Neuronal stem cell (in vitro differentiated cells): ENCODE data around the gene HLA-DRB1. TPM values are rescaled to one million over a fixed set of nuclear protein-coding genes. Genes with fewer than 3 reads are reported as not detected.

Source experiments
- DNase-seq: peaks from one replicate; pipeline ENCODE4 v3.0.0-alpha.2; 2013; ENCODE audit warnings: low spot score
- H2AFZ ChIP-seq: one replicate; pipeline ENCODE4 v1.6.1; 2013; ENCODE audit warnings: mild to moderate bottlenecking, low read length, inconsistent platforms
- H2AK5ac ChIP-seq: 2 replicates; pipeline ENCODE4 v1.6.1; 2013; ENCODE audit warnings: low read depth, mild to moderate bottlenecking, inconsistent platforms, low read length, moderate library complexity, mixed read lengths
- H2BK120ac ChIP-seq: 2 replicates; pipeline ENCODE4 v1.6.1; 2013; ENCODE audit warnings: low read depth, mild to moderate bottlenecking, inconsistent platforms, low read length, moderate library complexity, mixed read lengths
- H2BK12ac ChIP-seq: one replicate; pipeline ENCODE4 v1.6.1; 2013; ENCODE audit warnings: low read length, inconsistent platforms
- H2BK15ac ChIP-seq: 2 replicates; pipeline ENCODE4 v1.6.1; 2013; ENCODE audit warnings: mild to moderate bottlenecking, low read length, inconsistent platforms, mixed read lengths
- H2BK5ac ChIP-seq: one replicate; pipeline ENCODE4 v1.6.1; 2013; ENCODE audit warnings: inconsistent platforms, mild to moderate bottlenecking, low read length, moderate library complexity
- H3K14ac ChIP-seq: one replicate; pipeline ENCODE4 v1.6.1; 2013; ENCODE audit warnings: low read length, inconsistent platforms
- H3K18ac ChIP-seq: 2 replicates; pipeline ENCODE4 v1.6.1; 2013; ENCODE audit warnings: low read length, inconsistent platforms
- H3K23ac ChIP-seq: 2 replicates; pipeline ENCODE4 v1.6.1; 2013; ENCODE audit warnings: low read depth, mild to moderate bottlenecking, mixed read lengths, low read length, inconsistent platforms; ENCODE audit not compliant: poor library complexity
- H3K27ac ChIP-seq: replicated peaks from 3 replicates; pipeline ENCODE4 v1.5.1; 2013; ENCODE audit warnings: low read length, inconsistent platforms
- H3K27me3 ChIP-seq, 3 experiments: 2 replicates each; pipeline ENCODE4 v1.6.1; 2013; ENCODE audit warnings: low read length in 3 of 3, mild to moderate bottlenecking in 2 of 3, inconsistent platforms in 1 of 3, low read depth in 1 of 3, mixed read lengths in 1 of 3, moderate library complexity in 1 of 3; ENCODE audit not compliant: control insufficient read depth in 3 of 3, insufficient read depth in 3 of 3
- H3K36me3 ChIP-seq, 2 donors: replicated peaks in 1 of 2; 2 replicates each; pipeline ENCODE4 v1.6.1; 2013; ENCODE audit warnings: low read length in 2 of 2; ENCODE audit not compliant: control insufficient read depth in 2 of 2, insufficient read depth in 2 of 2
- H3K4ac ChIP-seq: 2 replicates; pipeline ENCODE4 v1.6.1; 2013; ENCODE audit warnings: inconsistent platforms, mild to moderate bottlenecking, low read length, moderate library complexity
- H3K4me1 ChIP-seq, 2 donors: 1 replicate in 1 of 2; 2 replicates in 1 of 2; pipeline ENCODE4 v1.6.1; 2013; ENCODE audit warnings: low read length in 2 of 2, low read depth in 1 of 2; ENCODE audit not compliant: control insufficient read depth in 2 of 2, insufficient read depth in 1 of 2
- H3K4me2 ChIP-seq: one replicate; pipeline ENCODE4 v1.6.1; 2013; ENCODE audit warnings: mild to moderate bottlenecking, low read length, inconsistent platforms; ENCODE audit not compliant: insufficient read depth, poor library complexity, severe bottlenecking
- H3K4me3 ChIP-seq, 2 donors: 2 replicates each; pipeline ENCODE4 v1.5.1; 2013; ENCODE audit warnings: low read length in 2 of 2, mild to moderate bottlenecking in 2 of 2, inconsistent platforms in 1 of 2, moderate library complexity in 1 of 2
- H3K79me1 ChIP-seq: one replicate; pipeline ENCODE4 v1.6.1; 2013; ENCODE audit warnings: low read depth, mild to moderate bottlenecking, inconsistent platforms, low read length, moderate library complexity
- H3K9ac ChIP-seq: one replicate; pipeline ENCODE4 v1.6.1; 2013; ENCODE audit warnings: mild to moderate bottlenecking, low read depth, low read length, inconsistent platforms; ENCODE audit not compliant: poor library complexity
- H3K9me3 ChIP-seq, 2 donors: replicated peaks in 1 of 2; 2 replicates each; pipeline versions ENCODE3 to v1.6.1; 2013; ENCODE audit warnings: low read length in 2 of 2, mild to moderate bottlenecking in 2 of 2, inconsistent platforms in 1 of 2, low read depth in 1 of 2, mixed read lengths in 1 of 2, moderate library complexity in 1 of 2; ENCODE audit not compliant: control insufficient read depth in 2 of 2, insufficient read depth in 1 of 2
- H4K8ac ChIP-seq: one replicate; pipeline ENCODE4 v1.6.1; 2013; ENCODE audit warnings: low read depth, mild to moderate bottlenecking, inconsistent platforms, low read length, moderate library complexity
- H4K91ac ChIP-seq: one replicate; pipeline ENCODE4 v1.6.1; 2013; ENCODE audit warnings: low read length, low read depth, mild to moderate bottlenecking, inconsistent platforms; ENCODE audit not compliant: poor library complexity
- WGBS, 2 donors: extraction: QIAGEN DNeasy Blood & Tissue Kit; methylation state at CpG; one replicate each; pipeline ENCODE4 v1.1.7; 2013; ENCODE audit warnings: missing lambda C conversion rate in 2 of 2, mixed read lengths in 1 of 2; ENCODE audit not compliant: insufficient read length in 2 of 2, insufficient replicate concordance in 1 of 2; ENCODE audit errors: extremely low coverage in 2 of 2; 5-methylcytosine and 5-hydroxymethylcytosine counted together
- polyA plus RNA-seq, 2 experiments: library from polyadenylated mRNA; stranded (reverse); fragments of 200-250 nt; gene quantifications; one replicate each; pipeline ENCODE4 v1.2.3, GENCODE V29; 2013

The HLA-DRB1 gene
- polyA plus RNA-seq (2013, experiment 1 of 2), result 2.2 TPM
- polyA plus RNA-seq (2013, experiment 2 of 2), result 1.8 TPM

DNA sequence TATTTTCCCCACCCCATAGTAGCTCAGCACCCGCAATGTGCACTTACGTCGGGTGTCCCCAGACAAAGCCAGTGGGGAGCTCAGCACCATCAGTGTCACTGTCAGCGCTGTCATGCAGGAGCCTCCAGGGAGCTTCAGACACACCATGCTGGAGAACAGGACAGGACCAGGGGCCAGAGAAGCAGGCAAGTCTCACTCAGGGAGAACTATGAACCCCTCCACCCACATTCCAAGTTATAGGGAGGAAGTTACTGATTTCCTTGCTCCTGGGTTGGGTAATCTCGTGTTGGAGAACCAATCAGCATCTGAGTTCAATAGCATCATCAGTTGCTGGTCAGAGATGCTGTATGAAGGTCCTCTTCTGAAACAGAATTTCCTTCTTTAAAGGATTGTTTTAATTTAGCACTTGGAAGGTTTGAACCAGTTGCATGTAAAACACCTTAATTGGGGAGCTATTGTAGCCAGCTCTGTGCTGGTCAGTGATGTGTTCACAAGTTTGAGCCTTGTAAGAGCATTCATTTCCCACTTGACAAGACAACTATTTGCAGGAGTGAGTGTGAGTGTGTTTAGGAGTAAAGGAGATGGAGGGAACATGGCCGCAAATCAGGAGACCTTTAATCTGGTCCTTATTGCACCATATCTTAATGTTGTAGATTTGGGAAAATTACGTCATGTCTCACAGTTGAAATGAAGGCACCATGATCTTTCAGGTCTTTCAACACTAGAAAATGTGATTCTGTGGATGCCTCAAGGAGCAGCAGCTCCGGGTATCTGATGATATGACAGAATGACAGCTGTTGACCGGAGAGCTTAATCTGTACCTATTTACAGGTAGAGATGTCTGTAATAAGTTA, at the start of gene HLA-DRB1:
HLA-DRB1 (minus strand) TSS at position 253 of the 854 bp plus-strand sequence; CDS start at position 147, 106 bp downstream.
- Histone ChIP-seq H3K14ac (no peak within 1 kb of the TSS), H2BK15ac (no peak within 1 kb of the TSS), H3K79me1 (no peaks in the 10 kb centered on the region), H2AFZ (no peak within 1 kb of the TSS), H3K18ac (no peak within 1 kb of the TSS), H4K91ac (no peak within 1 kb of the TSS), H3K9me3 (no peaks in the 10 kb centered on the region), H3K4me2 (no peak within 1 kb of the TSS), H2BK5ac (no peak within 1 kb of the TSS), H4K8ac (no peak within 1 kb of the TSS), H3K4me1 (no peaks in the 10 kb centered on the region), H3K23ac (no peak within 1 kb of the TSS), H3K4ac (no peak within 1 kb of the TSS), H2AK5ac (no peak within 1 kb of the TSS), H3K9ac (no peak within 1 kb of the TSS), H3K27me3 (peaks cover 0 to 18% (median 0%) of the 10 kb centered on the region in 3 experiments), H3K4me3 (no peak within 1 kb of the TSS), H2BK12ac (no peak within 1 kb of the TSS), H3K27ac (no peak within 1 kb of the TSS), H2BK120ac (no peak within 1 kb of the TSS), H3K36me3 (no peaks in the 10 kb centered on the region)
- no peak for DNase-seq
- no CpG with 5 or more reads among the region's 9 CpGs for WGBS, 2 donors

DNA sequence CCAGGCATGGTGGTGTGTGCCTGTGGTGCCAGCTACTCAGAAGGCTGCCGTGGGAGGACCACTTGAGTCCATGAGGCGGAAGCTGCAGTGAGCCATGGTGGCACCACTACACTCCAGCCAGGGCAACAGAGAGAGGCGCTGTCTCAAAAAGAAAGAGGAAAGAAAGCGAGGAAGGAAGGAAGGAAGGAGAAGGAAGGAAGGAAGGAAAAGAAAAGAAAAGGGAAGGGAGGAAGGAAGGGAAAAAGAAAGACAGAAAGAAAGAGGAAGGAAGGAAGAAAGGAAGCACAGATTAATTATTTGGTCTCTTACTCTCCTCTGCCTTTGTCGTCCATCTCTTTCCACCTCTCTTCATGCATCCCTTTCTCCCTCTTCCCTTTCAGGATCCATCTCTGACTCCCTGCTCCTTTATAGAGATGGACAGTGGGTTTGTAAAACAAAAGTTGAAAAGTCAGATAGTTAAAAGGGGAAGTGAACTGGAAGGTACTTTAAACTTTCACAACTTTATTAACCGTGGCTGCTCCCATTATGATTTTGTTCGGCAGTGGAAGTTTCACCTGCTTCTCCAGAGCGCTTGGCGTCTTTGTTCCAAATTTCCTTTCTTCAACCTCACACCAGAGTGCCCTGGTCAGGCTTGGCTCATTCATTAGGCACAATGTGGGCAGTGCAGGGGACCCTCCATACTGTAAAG, 49.0 kb upstream of the HLA-DRB1 start:
- Histone ChIP-seq H3K23ac (no peak overlapping the region), H3K4ac (no peak overlapping the region), H3K36me3 (no peaks in the 10 kb centered on the region), H3K14ac (no peak overlapping the region), H2BK120ac (no peak overlapping the region), H4K8ac (no peak overlapping the region), H3K9me3 (no peaks in the 10 kb centered on the region), H2BK12ac (no peak overlapping the region), H3K4me2 (no peak overlapping the region), H4K91ac (no peak overlapping the region), H2AFZ (no peak overlapping the region), H3K4me1 (no peaks in the 10 kb centered on the region), H3K27me3 (no peaks in the 10 kb centered on the region), H2AK5ac (no peak overlapping the region), H3K79me1 (no peaks in the 10 kb centered on the region), H3K27ac (no peak overlapping the region), H2BK5ac (no peak overlapping the region), H2BK15ac (no peak overlapping the region), H3K4me3 (no peak overlapping the region), H3K18ac (no peak overlapping the region), H3K9ac (no peak overlapping the region)
- WGBS, 2 donors, result no CpG with 5 or more reads among the region's 9 CpGs
- no peak for DNase-seq

DNA sequence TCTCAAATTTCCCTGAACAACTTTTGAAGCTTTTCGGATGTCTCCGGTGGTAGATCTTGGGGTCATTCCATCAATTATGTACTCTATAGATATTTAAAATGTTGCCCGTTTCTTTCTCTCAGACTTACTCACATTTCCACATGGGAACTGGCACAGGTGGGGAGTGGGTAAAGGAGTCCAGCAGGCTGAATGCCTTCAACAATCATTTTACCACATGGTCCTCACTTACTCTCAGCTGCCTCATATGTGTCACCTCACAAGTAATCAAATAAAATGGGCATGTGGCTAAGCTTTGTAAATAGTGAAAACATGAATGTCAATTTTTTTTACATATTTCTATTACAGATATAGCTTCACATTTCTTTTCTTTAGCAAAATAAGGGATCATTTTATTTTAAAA, 48.2 kb upstream of the HLA-DRB1 start:
- no peak for DNase-seq
- Histone ChIP-seq H4K8ac (no peak overlapping the region), H3K4me3 (no peak overlapping the region), H3K36me3 (no peaks in the 10 kb centered on the region), H3K4me1 (no peaks in the 10 kb centered on the region), H2AFZ (no peak overlapping the region), H2BK15ac (no peak overlapping the region), H2AK5ac (no peak overlapping the region), H3K14ac (no peak overlapping the region), H3K18ac (no peak overlapping the region), H3K9me3 (no peaks in the 10 kb centered on the region), H3K9ac (no peak overlapping the region), H4K91ac (no peak overlapping the region), H2BK12ac (no peak overlapping the region), H3K23ac (no peak overlapping the region), H2BK5ac (no peak overlapping the region), H2BK120ac (no peak overlapping the region), H3K79me1 (no peaks in the 10 kb centered on the region), H3K27ac (no peak overlapping the region), H3K27me3 (no peaks in the 10 kb centered on the region), H3K4me2 (no peak overlapping the region), H3K4ac (no peak overlapping the region)
- no CpG with 5 or more reads among the region's 3 CpGs for WGBS, 2 donors

DNA sequence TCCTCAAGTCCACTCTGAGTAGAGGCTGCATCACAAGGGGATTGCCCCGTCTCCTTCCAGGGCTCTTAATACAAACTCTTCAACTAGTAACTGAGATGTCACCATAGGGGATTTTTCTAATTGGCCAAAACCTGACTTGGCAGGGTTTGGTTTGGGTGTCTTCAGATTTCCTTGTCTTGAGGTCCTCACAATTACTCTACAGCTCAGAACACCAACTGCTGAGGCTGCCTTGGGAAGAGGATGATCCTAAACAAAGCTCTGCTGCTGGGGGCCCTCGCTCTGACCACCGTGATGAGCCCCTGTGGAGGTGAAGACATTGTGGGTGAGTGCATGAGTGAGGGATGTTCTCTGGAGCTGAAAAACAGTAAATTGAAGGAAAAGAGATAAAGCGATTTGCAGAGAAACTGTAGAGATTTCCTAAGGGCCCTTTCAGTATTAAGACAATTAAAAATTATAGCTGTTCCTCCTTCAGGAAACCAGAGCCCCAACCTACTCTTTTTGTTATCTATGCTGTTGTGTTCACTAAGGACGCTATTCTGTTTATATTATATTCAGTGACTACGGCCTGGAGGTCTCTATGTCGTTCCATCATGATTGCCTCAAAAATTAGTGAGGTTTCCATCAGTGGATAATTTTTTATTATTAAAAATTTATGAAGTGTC, 47.7 kb upstream of the HLA-DRB1 start, which contains the start of gene HLA-DQA1:
HLA-DQA1 (plus strand) TSS at position 188 of the 662 bp plus-strand sequence; CDS start at position 241, 53 bp downstream.
- Histone ChIP-seq H3K4ac (no peak within 1 kb of the TSS), H3K36me3 (no peaks in the 10 kb centered on the region), H3K4me1 (no peaks in the 10 kb centered on the region), H2BK12ac (no peak within 1 kb of the TSS), H2BK5ac (no peak within 1 kb of the TSS), H4K91ac (no peak within 1 kb of the TSS), H3K27me3 (no peaks in the 10 kb centered on the region), H3K9ac (no peak within 1 kb of the TSS), H2AK5ac (no peak within 1 kb of the TSS), H4K8ac (no peak within 1 kb of the TSS), H2BK120ac (no peak within 1 kb of the TSS), H3K23ac (no peak within 1 kb of the TSS), H3K4me3 (no peak within 1 kb of the TSS), H3K79me1 (no peaks in the 10 kb centered on the region), H2BK15ac (no peak within 1 kb of the TSS), H3K4me2 (no peak within 1 kb of the TSS), H2AFZ (no peak within 1 kb of the TSS), H3K27ac (no peak within 1 kb of the TSS), H3K9me3 (no peaks in the 10 kb centered on the region), H3K14ac (no peak within 1 kb of the TSS), H3K18ac (no peak within 1 kb of the TSS)
- DNase-seq, result no peak
- no CpG with 5 or more reads among the region's 7 CpGs for WGBS, 2 donors
